ENCODE measurements around the gene NDUFAF3. TPM values are rescaled to one million over a fixed set of nuclear protein-coding genes. Genes with fewer than 3 reads are reported as not detected.

The NDUFAF3 gene
- total RNA-seq, 4 donors from 2014 or later, result 79.4 to 131 (median 105) TPM

DNA sequence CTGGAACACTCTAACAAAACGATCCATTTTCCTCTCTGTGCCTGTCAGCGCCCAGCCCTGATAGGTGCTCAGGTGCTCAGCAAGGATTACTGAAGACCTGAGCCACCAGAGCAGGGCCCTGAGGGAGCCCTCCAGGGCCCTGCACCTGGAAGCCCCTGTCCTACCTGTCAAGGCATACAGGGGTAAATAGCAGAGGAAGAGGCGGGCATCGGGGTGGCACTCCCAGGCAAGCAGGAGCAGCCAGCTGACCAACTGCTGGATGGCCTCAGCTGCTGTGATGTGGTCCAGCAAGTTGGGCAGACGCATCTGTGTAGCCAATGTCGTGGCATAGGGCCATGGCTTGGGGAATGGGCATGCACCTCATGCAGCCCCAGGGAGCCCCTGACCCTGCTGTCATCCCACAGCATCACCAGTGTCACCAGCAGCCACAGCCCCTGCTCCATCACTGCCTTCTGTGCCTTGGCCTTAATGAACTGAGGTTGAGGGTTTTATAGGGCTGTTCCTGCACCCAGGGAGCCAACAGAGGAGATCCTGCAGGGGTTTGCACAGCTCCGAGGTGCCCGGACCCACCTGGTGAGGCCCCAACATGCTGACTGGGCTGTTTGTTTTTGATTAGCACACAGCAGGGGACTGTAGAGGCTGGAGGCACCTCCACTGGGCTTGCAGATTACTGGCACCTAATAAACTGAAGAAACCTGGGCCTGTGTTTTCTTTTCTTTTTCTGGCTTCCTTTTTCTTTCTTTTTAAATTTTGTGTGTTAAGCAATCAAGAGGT lies 22.6 kb upstream of the NDUFAF3 start:
- no peaks in the 10 kb centered on the region for H3K4me1 ChIP-seq
- H3K27ac ChIP-seq, result no peak overlapping the region
- no peak for TF ChIP-seq CTCF (IDR thresholded peaks at IDR 0.05)
- no peak for TF ChIP-seq POLR2AphosphoS5 (IDR thresholded peaks at IDR 0.05)
- TF ChIP-seq EP300 (IDR thresholded peaks at IDR 0.05), result no peak
- no peak for TF ChIP-seq POLR2A (IDR thresholded peaks at IDR 0.05)
- 24% methylated on average over 2 of the region's 8 CpGs; no CpG with 5 or more reads in 1 of the 2 donors for WGBS, 2 donors (ENCODE audit: low coverage in 1 of 2)
- no peaks in the 10 kb centered on the region for H3K27me3 ChIP-seq
- H3K36me3 ChIP-seq, result peaks cover 0 to 61% of the 10 kb centered on the region in 2 donors
- H3K4me3 ChIP-seq, result no peak overlapping the region
- ATAC-seq, result no peak
- no peaks in the 10 kb centered on the region for H3K9me3 ChIP-seq

DNA sequence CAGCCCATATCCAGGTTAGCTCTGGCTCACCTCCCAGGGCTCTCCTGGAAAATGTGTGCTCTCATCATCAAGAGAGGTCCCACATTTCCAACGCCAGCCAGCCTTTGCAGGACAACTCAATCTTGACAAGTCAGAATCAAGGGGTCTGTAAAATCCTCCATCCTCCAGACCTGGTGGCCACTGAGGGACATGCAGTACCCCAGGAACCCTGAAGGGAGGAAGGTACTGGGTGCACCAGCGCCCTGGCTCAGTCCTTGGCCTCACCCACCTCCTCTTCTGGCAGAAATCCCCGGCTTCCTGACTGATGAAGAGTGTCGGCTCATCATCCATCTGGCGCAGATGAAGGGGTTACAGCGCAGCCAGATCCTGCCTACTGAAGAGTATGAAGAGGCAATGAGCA lies 20.8 kb upstream of the NDUFAF3 start:
- Histone ChIP-seq H3K4me3 (no peak overlapping the region), H3K9me3 (no peaks in the 10 kb centered on the region), H3K27me3 (no peaks in the 10 kb centered on the region), H3K4me1 (peaks cover 0 to 7% (median 0%) of the 10 kb centered on the region in 3 donors), H3K27ac (no peak overlapping the region), H3K36me3 (peaks cover 0 to 44% of the 10 kb centered on the region in 2 donors)
- TF ChIP-seq EP300 (IDR thresholded peaks at IDR 0.05) (no peak), CTCF (IDR thresholded peaks at IDR 0.05) (no peak), POLR2AphosphoS5 (IDR thresholded peaks at IDR 0.05) (no peak), POLR2A (IDR thresholded peaks at IDR 0.05) (no peak)
- no peak for ATAC-seq
- no CpG with 5 or more reads among the region's 6 CpGs for WGBS, 2 donors (ENCODE audit: low coverage in 1 of 2)

GRCh38 chr3:49004352-49005302 lies 17.3 kb upstream of the NDUFAF3 start:
- peaks cover 0 to 35% (median 9%) of the 10 kb centered on the region in 3 donors for H3K4me1 ChIP-seq
- WGBS, 2 donors (ENCODE audit: low coverage in 1 of 2), result 80 to 85% methylated on average over 2 to 4 of the region's 16 CpGs
- no peak for ATAC-seq
- TF ChIP-seq POLR2A (IDR thresholded peaks at IDR 0.05) (no peak), EP300 (IDR thresholded peaks at IDR 0.05) (no peak)
- no peaks in the 10 kb centered on the region for H3K9me3 ChIP-seq
- no peak overlapping the region for H3K27ac ChIP-seq
- no peak overlapping the region for H3K4me3 ChIP-seq
- no peaks in the 10 kb centered on the region for H3K27me3 ChIP-seq
- H3K36me3 ChIP-seq, result peaks cover 0 to 28% of the 10 kb centered on the region in 2 donors

GRCh38 chr3:49005303-49005680 lies 16.6 kb upstream of the NDUFAF3 start:
- no peaks in the 10 kb centered on the region for H3K9me3 ChIP-seq
- 100% methylated on average over 2 of the region's 3 CpGs; no CpG with 5 or more reads in 1 of the 2 donors for WGBS, 2 donors (ENCODE audit: low coverage in 1 of 2)
- ATAC-seq, result no peak
- no peak overlapping the region for H3K4me3 ChIP-seq
- H3K27me3 ChIP-seq, result no peaks in the 10 kb centered on the region
- H3K36me3 ChIP-seq, result peaks cover 0 to 30% of the 10 kb centered on the region in 2 donors
- TF ChIP-seq POLR2A (IDR thresholded peaks at IDR 0.05) (no peak), POLR2AphosphoS5 (IDR thresholded peaks at IDR 0.05) (no peak), CTCF (IDR thresholded peaks at IDR 0.05) (no peak), EP300 (IDR thresholded peaks at IDR 0.05) (no peak)
- no peak overlapping the region for H3K27ac ChIP-seq
- H3K4me1 ChIP-seq, result peaks cover 0 to 41% (median 9%) of the 10 kb centered on the region in 3 donors

GRCh38 chr3:49005998-49006397 lies 15.9 kb upstream of the NDUFAF3 start:
- H3K36me3 ChIP-seq, result peaks cover 0 to 31% of the 10 kb centered on the region in 2 donors
- TF ChIP-seq EP300 (IDR thresholded peaks at IDR 0.05) (no peak), POLR2AphosphoS5 (IDR thresholded peaks at IDR 0.05) (no peak), POLR2A (IDR thresholded peaks at IDR 0.05) (no peak), CTCF (IDR thresholded peaks at IDR 0.05) (no peak)
- peak overlapping the region in 3 of 4 donors; percentile 85 to 98 (median 97) for H3K27ac ChIP-seq
- no peak for ATAC-seq
- no peaks in the 10 kb centered on the region for H3K9me3 ChIP-seq
- WGBS, 2 donors (ENCODE audit: low coverage in 1 of 2), result 100% methylated on average over 1 of the region's 5 CpGs; no CpG with 5 or more reads in 1 of the 2 donors
- H3K4me3 ChIP-seq, result peak overlapping the region in 1 of 2 donors; percentile 90
- H3K4me1 ChIP-seq, result peaks cover 0 to 47% (median 9%) of the 10 kb centered on the region in 3 donors
- H3K27me3 ChIP-seq, result no peaks in the 10 kb centered on the region

Data from gastroesophageal sphincter (tissue), 4 donors.